ENCODE measurements around the gene UNK.
"Not testable (repeated sequence)": the region's sequence is repeated elsewhere in the genome, so short reads cannot be mapped to it uniquely, and the experiment has no call there.

The UNK gene

GRCh38 chr17:75836605-75837004 lies 52.0 kb downstream of the UNK start:
- no peak for DNase-seq

DNA sequence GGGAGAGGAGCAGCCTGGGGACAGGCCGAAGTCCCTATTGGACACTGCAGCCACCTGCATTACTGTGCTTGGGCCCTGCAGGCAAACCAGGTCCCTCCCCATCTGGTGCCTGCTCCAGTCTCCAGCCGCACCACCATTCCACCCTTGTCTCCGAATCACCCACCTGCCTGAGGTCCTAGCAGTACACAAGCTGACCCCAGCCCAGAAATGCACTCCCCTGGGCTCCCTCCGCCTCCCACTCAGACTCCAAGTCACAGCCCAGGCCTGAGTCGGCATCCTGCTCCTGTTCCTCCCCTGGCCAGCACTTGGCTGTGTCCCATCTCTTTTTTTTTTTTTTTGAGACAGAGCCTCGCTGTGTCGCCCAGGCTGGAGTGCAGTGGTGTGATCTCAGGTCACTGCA lies 53.3 kb downstream of the UNK start:
- DNase-seq = no peak

GRCh38 chr17:75838410-75838809 lies 53.8 kb downstream of the UNK start:
- DNase-seq = no peak

DNA sequence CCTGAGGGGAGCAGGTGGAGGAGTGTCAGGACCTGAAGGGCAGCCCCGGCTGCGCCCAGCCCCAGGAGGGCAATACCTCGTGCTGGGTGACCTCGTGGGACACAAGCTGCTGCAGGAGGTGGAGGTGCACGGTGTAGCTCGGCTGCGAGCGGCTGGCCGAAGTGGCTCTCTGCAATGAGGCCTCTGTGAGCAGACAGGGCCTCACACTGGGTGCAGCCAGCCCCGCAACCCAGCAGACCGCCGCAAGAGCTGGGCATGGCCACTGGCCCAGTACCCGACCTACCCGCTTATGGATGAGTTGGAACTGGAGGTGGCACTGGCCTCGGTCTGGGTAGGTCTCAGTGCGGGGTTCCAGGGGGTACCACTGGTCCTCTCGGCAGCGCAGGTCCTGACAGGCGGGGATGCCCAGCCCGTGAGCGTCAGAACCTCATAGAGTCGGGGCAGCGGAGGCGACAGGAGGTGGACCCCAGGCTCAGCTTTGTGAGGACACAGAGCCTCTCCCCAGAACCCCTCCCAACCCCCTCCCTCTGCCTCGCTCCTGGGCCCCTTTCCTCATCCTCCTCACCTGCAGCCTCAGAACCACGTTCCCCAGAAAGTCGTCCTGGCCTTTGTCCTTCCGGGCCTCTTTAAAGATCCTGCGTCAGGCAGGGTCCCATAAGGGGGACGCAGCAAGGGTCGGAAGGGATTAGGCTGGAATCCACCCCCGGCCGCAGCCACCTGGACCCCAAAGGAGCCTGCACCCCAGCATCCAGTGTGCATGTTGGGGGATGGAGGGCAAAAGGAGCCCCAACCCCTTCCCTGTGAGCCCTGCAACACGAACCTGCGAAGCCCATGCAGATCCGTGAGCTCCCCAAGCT lies 55.6 kb downstream of the UNK start:
- DNase-seq = no peak

GRCh38 chr17:75840799-75841164 lies 56.2 kb downstream of the UNK start:
- DNase-seq = no peak

DNA sequence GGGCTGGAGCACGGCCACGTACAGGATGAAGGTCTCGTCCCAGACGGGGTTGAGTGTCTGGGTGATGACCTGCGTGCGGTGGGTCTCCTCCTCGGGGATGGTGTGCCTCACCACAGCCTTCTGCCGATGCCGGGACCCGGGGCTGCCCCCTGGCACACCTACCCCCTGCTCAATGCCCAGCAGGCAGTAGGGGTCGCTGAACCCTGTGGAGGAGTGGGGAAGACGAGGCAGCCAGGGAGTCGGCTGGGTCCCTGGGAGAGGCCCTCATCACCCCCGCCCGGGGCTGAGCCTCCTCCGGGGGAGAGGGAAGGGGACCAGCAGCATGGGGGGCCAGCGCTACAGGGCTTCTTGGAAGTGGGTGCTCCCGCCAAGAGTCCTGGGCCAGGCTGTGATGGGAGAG lies 57.8 kb downstream of the UNK start:
- no peak for DNase-seq

GRCh38 chr17:75842963-75843576 lies 58.5 kb downstream of the UNK start:
- DNase-seq = no peak

DNA sequence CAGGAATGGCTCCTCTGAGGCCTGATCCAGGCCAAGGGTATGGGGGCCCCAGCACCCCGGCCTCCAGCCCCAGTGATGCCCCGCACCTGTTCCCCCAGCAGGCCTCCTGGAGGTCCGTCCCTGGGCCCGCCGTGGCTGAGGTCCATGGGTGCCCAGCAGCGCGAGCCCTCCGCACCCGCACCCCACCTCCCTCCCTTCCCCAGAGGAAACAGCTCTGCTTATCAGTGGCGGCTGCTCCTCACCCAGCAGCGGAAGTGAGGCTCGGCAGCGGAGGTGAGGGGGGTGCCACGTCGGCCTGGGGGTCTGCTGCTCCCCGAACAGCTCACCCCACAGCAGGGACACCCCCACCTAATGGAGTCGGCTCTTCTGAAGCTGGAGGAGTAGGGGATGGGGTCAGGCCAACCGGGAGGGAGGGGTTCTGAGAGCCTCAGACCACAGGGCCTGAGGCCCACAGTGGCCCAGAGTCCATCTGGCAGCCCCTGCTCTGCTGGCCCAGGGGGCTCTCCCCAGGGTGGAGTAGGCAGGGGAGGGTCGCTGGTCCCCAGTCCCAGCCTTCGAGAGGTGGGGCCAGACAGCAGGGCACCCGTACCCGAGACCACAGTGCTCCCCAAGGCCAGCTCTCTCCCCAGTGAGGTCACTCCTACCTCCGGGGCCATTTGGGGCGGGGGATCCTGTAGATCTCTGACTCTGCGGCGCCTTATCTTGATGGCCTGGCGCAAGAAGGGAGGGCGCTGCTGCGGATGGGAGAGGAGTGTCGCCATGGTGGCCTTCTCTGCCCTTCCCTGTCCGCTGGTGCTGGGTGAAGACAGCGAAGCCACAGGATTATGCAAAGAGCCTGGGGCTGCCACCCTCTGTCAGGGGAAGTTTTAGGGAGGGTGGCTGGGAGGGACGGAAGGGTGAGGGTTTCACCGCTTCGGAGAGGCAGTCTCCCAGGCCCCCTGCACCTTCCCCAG lies 59.2 kb downstream of the UNK start, which contains the start of gene UNC13D:
Gene UNC13D (minus strand): TSS at position 828 of the 953 bp plus-strand sequence. CDS start 67 bp downstream, at position 761.
- DNase-seq = peak; percentile 92

DNA sequence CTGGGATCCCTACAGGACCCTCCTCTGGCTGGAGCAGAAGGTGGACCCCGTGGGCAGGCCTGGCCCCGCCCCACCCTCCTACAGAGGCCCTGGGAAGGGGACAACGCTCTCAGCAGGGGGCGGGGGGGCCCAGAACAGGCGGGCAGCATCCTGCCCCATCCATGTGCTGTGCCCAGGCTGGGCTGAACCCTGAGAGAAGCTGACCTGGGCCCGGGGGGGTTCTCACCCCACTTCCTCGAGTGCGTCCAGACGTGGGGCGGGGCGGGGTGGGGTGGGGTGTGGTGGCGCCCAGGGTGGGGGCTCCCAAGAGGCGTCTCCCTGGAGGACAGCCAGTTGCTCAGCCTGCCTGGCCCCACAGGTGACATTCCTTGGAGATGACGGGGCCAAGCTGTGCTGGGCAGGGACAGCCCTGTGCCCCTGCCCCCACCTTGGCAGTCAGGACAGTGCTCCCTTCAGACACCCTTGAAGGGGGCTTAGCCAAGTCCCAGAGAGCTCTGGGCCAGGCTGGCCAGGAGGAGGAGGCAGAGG lies 60.0 kb downstream of the UNK start:
- no peak for DNase-seq

DNA sequence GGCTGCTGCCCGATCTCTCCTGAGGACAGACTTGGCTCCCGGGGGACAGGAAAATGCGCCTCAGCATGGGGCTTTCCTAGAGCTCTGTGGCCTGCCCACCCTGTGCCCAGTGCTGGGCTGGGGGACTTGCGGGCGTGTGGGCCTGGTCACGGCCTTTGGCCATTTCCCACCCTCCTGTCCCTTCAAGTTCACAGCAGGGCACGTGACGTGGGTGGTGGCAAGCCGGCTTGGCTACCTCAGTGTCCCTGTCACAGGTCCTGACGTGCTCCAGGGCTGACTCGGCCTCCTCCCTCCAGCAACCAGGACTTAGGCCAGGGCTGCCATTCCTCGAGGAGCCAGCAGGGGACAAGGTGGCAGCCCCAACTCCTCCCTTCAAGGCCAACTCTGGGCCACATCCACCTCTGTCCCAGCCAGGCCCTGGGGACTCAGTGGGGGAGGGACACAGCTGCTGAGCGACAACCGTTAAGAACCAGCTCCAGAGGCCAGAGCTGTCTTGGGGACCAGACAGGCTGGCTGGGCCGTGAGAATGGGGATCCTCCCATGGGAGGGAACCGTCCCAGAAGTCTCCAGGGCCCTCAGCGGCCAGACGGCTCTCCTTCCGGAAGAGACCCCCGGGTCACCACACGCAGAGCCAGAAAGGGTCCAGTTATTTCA lies 60.6 kb downstream of the UNK start:
- peak; percentile 98 for DNase-seq

GRCh38 chr17:75845933-75846691 lies 61.5 kb downstream of the UNK start:
- DNase-seq = no peak

- DNase-seq = no peak
Measured at GRCh38 chr17:75846692-75847613, 62.3 kb downstream of the UNK start.

DNA sequence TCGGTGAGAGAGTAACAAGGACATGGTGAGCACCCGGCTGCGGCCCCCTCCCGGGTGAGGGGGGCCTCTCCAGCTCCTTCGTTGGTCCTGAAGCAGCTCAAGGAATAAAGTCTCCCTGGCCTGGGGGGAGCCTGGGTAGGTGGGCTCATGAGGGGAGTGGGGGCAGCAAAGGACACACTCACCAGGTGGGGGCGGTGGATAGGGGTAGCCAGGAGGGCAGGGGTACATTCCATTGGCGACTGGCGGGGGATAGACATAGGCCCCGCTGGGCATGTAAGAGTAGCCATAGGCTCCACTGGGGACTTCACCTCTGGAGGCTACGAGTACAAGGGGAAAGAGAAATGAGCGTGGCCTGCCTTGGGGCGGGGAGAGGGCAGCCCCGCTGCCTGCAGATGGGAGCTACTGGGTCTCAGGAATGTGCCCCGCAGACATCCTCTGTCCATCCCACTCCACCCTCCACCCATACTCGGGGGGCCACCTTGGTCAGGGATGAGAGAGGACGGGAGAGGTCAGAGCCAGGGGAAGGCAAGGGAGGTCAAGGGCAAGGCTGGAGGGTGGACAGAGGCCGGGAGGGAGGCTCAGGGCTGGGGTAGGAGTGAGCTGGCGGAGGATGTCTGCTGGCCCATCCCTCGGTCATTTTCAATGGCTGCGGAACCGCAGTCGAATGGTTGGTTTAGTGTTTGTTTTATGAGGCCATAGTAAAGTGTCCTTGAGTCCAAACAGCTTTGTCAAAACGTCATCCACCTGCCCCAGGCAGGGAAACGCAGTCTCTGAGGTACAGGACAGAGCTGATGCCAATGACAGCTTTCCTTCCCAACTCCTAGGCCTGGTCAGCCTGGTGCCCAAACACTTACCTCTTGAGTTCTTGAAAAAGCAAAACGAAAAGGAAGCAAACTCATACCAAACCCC lies 63.3 kb downstream of the UNK start:
- DNase-seq = no peak

DNA sequence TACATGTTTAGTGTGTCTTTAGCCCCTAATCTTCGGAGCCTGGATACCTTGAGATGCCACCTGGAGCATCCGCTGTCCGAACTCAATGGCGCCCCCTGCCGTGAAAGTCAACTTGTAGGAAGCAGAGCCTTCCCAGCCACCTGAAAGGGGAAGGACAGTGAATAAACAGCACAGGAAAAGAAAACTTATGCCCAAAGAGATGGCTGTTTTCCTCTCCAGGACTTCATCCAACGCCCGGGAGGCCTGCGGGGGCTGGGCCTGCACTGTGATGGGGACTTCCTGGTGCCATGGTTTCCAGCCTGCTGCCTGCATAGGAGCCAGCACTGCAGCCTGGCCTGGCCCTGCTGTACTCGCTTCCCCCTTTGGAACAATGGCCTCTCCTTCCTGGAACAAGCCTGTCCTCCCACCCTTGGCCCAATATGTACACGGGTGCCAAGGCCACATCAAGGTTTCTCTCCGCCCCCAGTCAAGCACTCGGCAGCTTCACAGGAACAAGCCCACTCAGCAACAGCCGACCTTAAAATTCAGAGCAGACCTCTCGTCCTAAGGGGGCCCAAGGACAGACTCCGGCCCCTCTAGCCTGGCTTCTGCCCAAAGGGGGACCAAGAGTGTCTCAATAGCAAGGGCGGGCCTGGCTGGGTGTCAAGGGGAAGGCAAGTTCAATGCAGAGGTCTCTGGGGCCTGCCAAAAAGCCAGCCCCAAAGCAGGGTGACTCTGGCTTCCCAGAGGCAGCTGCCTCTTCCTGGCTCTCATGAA lies 64.1 kb downstream of the UNK start:
- peak; percentile 70 for DNase-seq

- no peak for DNase-seq
Measured at GRCh38 chr17:75849279-75849646, 64.7 kb downstream of the UNK start.

DNA sequence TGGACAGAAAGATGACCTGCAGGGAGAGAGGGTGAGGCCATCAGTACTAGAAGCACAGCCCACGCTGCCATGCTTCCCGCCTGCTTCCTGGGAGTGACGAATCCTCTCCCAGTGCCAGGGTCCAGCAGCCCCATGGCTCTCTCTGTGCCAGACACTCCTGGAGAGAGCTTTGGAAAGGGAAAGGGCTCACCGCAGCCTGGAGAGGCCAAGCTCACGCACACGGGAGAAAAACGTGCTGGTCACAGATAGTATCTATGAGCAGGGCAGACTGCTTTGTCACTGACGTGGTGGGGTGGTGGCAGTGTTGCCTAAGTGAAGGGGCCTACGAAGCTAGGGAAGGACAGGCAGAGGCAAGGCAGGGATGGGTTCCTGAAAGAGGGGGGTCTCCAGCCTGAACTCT lies 65.1 kb downstream of the UNK start:
- DNase-seq = no peak

GRCh38 chr17:75850928-75851692 lies 66.5 kb downstream of the UNK start:
- DNase-seq = no peak

DNA sequence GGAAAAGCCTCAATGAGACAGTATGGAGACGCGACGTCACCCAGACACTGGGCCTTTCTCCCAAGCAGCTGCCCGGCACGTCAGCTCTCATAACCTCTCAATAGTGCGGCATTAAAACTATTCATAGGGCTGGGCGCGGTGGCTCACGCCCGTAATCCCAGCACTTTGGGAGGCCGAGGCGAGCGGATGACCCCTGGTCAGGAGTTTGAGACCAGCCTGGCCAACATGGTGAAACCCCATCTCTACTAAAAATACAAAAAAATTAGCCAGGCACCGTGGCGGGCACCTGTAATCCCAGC lies 67.0 kb downstream of the UNK start:
- DNase-seq = not testable (repeated sequence)
